Activated CD8-positive, alpha-beta T cell treated with anti-CD3 and anti-CD28 coated beads for 36 hours (primary cell): Measurements from ENCODE around the gene BTBD17. TPM values are rescaled to one million over a fixed set of nuclear protein-coding genes. Genes with fewer than 3 reads are reported as not detected.

Experiments
- ATAC-seq: fragments of 200-7000 bp; cut with Tn5 transposase; one replicate; pipeline ENCODE4 v1.10.0; 2021; ENCODE audit warnings: mild to moderate bottlenecking, moderate library complexity
- CTCF ChIA-PET: fragments of 350-600 bp; sonication (Branson Sonifier 250); formaldehyde crosslinking; loops from one replicate; lab custom pipeline; 2021; ENCODE audit warnings: antibody characterized with exemption; lab: Charles Lee
- POLR2A ChIA-PET: fragments of 350-600 bp; sonication (Branson Sonifier 250); formaldehyde crosslinking; loops from one replicate; lab custom pipeline; 2021; ENCODE audit warnings: antibody characterized with exemption; lab: Charles Lee
- DNase-seq: peaks from one replicate; pipeline ENCODE4 v3.0.0-alpha.2; 2020
- H3K27ac Mint-ChIP-seq: one replicate; pipeline ENCODE4 v1.8.0; 2021; ENCODE audit warnings: mild to moderate bottlenecking, mixed read lengths
- H3K27me3 Mint-ChIP-seq: one replicate; pipeline ENCODE4 v1.8.0; 2021; ENCODE audit warnings: mixed read lengths
- H3K36me3 Mint-ChIP-seq: one replicate; pipeline ENCODE4 v1.8.0; 2021; ENCODE audit warnings: low read depth, mixed read lengths
- H3K4me1 Mint-ChIP-seq: one replicate; pipeline ENCODE4 v1.8.0; 2021; ENCODE audit warnings: low read depth, mixed read lengths
- H3K4me3 Mint-ChIP-seq: one replicate; pipeline ENCODE4 v1.8.0; 2021; ENCODE audit warnings: mild to moderate bottlenecking, moderate library complexity, mixed read lengths
- H3K9me3 Mint-ChIP-seq: one replicate; pipeline ENCODE4 v1.8.0; 2021; ENCODE audit warnings: mixed read lengths
- intact Hi-C: fragments of 100-400 bp; cut with micrococcal nuclease; formaldehyde crosslinking; loops from one replicate; pipeline ENCODE4 v1.10.0; 2022
- total RNA-seq, 2 experiments: library from RNA; stranded (reverse); gene quantifications; one replicate each; pipeline ENCODE4 v1.2.3, GENCODE V29; 2021
- TF ChIP-seq, protein P1 (sequence below): fragments of 200-600 bp; IDR thresholded peaks from one replicate; pipeline ENCODE4 v1.8.0; 2022; ENCODE audit warnings: antibody characterized with exemption, mild to moderate bottlenecking

The BTBD17 gene
- total RNA-seq, 2 experiments from 2014 or later: not detected

DNA sequence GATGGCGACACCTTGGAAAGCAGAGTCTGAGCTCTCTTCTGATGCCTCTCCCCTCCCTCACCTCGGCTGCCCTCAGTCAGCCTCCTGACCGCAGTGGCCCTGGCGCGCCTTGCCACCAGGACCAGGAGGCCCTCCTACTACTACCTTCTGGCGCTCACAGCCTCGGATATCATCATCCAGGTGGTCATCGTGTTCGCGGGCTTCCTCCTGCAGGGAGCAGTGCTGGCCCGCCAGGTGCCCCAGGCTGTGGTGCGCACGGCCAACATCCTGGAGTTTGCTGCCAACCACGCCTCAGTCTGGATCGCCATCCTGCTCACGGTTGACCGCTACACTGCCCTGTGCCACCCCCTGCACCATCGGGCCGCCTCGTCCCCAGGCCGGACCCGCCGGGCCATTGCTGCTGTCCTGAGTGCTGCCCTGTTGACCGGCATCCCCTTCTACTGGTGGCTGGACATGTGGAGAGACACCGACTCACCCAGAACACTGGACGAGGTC, 10.0 kb upstream of the BTBD17 start:
- CTCF ChIA-PET: interaction anchor here (1.5 to 7.3 kb wide), 4 partner anchors 9 to 122 kb away, joined by 5 to 125 read pairs (median 55); partner anchors contain the start of gene BTBD17

DNA sequence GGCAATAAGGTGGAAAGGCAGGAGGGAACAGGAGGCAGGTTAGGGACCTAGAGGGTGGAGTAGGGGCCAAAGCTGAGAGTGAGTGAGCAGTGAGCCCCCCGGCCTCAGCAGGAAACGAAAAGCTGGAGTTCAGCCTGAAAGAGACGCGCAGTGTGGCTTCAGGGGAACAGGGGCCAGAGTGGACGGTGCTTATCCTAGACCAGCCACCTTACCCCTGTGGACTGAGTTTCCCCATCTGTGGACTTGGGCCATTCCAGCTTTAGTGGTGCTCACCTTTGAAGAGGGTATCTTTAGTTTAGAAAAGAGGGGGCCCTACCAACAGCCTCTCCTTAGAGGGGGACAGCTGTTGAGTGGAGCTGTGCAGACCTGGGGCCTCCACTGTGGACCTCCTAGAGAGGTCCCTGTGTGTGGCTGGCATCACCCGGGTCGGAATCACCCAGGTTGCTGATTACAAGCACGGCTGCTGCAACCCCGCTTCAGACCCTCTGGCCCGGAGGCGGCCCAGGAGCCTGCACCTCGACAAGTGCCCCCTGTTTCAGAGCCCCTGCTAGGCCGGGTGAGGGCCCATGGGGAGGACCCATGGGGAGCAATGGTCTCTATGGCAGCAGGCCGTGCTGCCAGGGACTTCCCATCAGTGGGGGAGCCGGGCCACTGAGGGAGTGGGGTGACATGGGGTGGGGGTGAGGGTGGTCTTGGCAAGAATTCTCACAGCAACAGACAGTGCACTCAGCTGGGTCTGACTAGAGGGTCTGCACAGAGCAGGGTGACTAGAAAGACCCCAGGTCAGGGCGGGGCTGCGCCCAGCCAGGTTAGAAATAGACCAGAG, 8.2 kb upstream of the BTBD17 start:
- H3K27me3 Mint-ChIP-seq: no peaks in the 10 kb centered on the region
- DNase-seq: no peak
- H3K4me1 Mint-ChIP-seq: peaks cover 15% of the 10 kb centered on the region
- TF ChIP-seq, protein P1, sequence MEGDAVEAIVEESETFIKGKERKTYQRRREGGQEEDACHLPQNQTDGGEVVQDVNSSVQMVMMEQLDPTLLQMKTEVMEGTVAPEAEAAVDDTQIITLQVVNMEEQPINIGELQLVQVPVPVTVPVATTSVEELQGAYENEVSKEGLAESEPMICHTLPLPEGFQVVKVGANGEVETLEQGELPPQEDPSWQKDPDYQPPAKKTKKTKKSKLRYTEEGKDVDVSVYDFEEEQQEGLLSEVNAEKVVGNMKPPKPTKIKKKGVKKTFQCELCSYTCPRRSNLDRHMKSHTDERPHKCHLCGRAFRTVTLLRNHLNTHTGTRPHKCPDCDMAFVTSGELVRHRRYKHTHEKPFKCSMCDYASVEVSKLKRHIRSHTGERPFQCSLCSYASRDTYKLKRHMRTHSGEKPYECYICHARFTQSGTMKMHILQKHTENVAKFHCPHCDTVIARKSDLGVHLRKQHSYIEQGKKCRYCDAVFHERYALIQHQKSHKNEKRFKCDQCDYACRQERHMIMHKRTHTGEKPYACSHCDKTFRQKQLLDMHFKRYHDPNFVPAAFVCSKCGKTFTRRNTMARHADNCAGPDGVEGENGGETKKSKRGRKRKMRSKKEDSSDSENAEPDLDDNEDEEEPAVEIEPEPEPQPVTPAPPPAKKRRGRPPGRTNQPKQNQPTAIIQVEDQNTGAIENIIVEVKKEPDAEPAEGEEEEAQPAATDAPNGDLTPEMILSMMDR: no peak
- no peak overlapping the region for H3K4me3 Mint-ChIP-seq
- H3K36me3 Mint-ChIP-seq: no peaks in the 10 kb centered on the region
- no peak for ATAC-seq
- ChIA-PET CTCF (interaction anchor here (0.8 to 7.3 kb wide), 17 partner anchors 11 to 234 kb away, joined by 3 to 125 read pairs (median 11); no protein-coding TSS in a partner anchor), POLR2A (interaction anchor here (1.7 kb wide), 1 partner anchor 122 kb away, joined by 4 read pairs; no protein-coding TSS in a partner anchor)
- H3K27ac Mint-ChIP-seq: peak overlapping the region; percentile 42
- H3K9me3 Mint-ChIP-seq: no peaks in the 10 kb centered on the region
- intact Hi-C loops: loop anchor here (10.0 kb wide), 1 partner anchor 165 kb away; the partner anchor contains the start of gene CD300LB

More for the DNA sequence above, 10.0 kb upstream of the BTBD17 start:
- no peak overlapping the region for H3K4me3 Mint-ChIP-seq
- POLR2A ChIA-PET: no interaction called here
- H3K27me3 Mint-ChIP-seq: no peaks in the 10 kb centered on the region
- H3K4me1 Mint-ChIP-seq: peaks cover 15% of the 10 kb centered on the region
- ATAC-seq (no peak), DNase-seq (no peak)
- no peaks in the 10 kb centered on the region for H3K36me3 Mint-ChIP-seq
- intact Hi-C loops: loop anchor here (10.0 kb wide), 1 partner anchor 163 kb away; the partner anchor contains the start of gene CD300LB
- H3K9me3 Mint-ChIP-seq: no peaks in the 10 kb centered on the region
- TF ChIP-seq, protein P1: no peak
- H3K27ac Mint-ChIP-seq: no peak overlapping the region

DNA sequence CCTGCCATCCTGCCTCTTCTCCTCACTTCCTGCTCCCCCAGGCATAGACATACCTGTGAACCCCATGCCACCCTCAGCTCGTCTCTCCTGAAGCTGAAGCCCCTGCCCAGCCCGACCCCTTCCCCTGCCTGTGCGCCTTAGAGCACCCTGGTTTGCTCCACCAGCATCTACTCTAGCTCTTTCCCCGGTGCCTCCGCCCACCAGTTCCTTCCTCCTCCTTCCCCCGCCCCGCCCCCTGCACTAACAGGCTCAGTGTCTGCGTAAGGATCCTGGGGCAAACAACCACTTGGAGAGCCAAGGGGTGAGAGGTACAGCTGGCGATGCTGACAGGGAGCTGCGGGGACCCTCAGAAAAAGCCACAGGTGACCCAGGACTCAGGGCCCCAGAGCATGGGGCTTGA, 7.6 kb upstream of the BTBD17 start:
- Mint-ChIP-seq H3K27ac (peak overlapping the region; percentile 42), H3K36me3 (no peaks in the 10 kb centered on the region), H3K9me3 (no peaks in the 10 kb centered on the region), H3K27me3 (no peaks in the 10 kb centered on the region), H3K4me3 (peak overlapping the region; percentile 7), H3K4me1 (peaks cover 15% of the 10 kb centered on the region)
- peak; percentile 86 for DNase-seq
- TF ChIP-seq, protein P1: no peak
- CTCF ChIA-PET: interaction anchor here (0.8 to 7.3 kb wide), 32 partner anchors 11 to 279 kb away, joined by 3 to 125 read pairs (median 6); partner anchors contain the start of gene CD300LB
- intact Hi-C loops: no loop called here
- peak; percentile 90 for ATAC-seq
- POLR2A ChIA-PET: interaction anchor here (0.6 to 1.7 kb wide), 2 partner anchors 122 to 242 kb away, joined by 3 to 4 read pairs; no protein-coding TSS in a partner anchor

DNA sequence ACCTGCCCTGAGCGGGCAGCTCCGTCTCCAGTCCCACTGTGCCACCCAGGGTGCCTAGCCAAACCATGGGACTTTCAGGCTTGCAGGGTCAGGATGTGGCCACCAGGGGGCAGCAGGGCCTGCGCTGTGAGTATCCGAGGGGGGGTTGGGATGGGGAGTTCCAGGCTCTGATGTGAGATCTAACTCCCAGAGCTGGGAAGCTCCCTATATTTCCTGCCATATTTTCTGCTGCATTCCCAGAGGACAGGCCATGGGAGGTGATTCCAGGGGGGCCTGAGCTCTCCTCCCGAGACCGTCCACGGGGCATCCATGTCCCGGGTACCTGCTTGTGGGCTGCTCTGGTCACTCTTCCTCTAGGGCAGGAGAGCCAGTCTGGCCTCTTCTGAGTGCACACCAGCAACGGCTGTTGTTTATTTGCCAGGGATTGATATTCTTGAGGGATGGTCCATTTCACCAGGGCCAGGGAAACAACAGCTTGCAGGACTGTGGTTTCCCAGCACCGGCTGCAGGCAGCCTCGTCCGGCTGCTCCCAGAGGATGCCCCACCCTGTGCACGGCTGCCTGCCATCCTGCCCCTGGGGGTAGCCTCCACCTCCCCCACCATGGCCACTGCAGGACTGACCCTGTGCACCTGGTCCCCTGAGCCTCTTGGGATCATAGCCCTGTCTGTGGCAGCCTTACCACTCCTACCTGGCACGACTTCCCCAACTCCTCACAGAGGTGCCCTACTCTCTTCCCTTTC, 6.8 kb upstream of the BTBD17 start:
- DNase-seq (peak; percentile 82), ATAC-seq (peak; percentile 78)
- POLR2A ChIA-PET: interaction anchor here (0.6 to 1.7 kb wide), 3 partner anchors 123 to 241 kb away, joined by 3 to 4 read pairs (median 3); no protein-coding TSS in a partner anchor
- Mint-ChIP-seq H3K4me3 (peak overlapping the region; percentile 7), H3K9me3 (no peaks in the 10 kb centered on the region), H3K36me3 (no peaks in the 10 kb centered on the region), H3K27ac (no peak overlapping the region), H3K4me1 (peaks cover 15% of the 10 kb centered on the region), H3K27me3 (no peaks in the 10 kb centered on the region)
- intact Hi-C loops: no loop called here
- TF ChIP-seq, protein P1: peak; percentile 97
- CTCF ChIA-PET: interaction anchor here (0.6 to 7.3 kb wide), 59 partner anchors 11 to 279 kb away, joined by 3 to 125 read pairs (median 5); partner anchors contain the start of gene CD300LB
